ENCODE data around the gene CNTN4.

GRCh38 chr3:2714834-2715233 is 616.2 kb downstream of the CNTN4 start:
- TF ChIP-seq CTCF (IDR thresholded peaks at IDR 0.05; ENCODE audit: low read length): no peak
- no peak for TF ChIP-seq EZH2 (IDR thresholded peaks at IDR 0.05; ENCODE audit: borderline replicate concordance, low read length)
